UCSD-AML1 (cell line): ENCODE results near the gene HBM.
"Not testable (repeated sequence)": the region's sequence is repeated elsewhere in the genome, so short reads cannot be mapped to it uniquely, and the experiment has no call there.

Experiments
- DNase-seq: peaks from one replicate; lab custom pipeline; 2025; ENCODE audit not compliant: unreplicated experiment; lab: John Stamatoyannopoulos, UW

Gene HBM, protein sequence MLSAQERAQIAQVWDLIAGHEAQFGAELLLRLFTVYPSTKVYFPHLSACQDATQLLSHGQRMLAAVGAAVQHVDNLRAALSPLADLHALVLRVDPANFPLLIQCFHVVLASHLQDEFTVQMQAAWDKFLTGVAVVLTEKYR

DNA sequence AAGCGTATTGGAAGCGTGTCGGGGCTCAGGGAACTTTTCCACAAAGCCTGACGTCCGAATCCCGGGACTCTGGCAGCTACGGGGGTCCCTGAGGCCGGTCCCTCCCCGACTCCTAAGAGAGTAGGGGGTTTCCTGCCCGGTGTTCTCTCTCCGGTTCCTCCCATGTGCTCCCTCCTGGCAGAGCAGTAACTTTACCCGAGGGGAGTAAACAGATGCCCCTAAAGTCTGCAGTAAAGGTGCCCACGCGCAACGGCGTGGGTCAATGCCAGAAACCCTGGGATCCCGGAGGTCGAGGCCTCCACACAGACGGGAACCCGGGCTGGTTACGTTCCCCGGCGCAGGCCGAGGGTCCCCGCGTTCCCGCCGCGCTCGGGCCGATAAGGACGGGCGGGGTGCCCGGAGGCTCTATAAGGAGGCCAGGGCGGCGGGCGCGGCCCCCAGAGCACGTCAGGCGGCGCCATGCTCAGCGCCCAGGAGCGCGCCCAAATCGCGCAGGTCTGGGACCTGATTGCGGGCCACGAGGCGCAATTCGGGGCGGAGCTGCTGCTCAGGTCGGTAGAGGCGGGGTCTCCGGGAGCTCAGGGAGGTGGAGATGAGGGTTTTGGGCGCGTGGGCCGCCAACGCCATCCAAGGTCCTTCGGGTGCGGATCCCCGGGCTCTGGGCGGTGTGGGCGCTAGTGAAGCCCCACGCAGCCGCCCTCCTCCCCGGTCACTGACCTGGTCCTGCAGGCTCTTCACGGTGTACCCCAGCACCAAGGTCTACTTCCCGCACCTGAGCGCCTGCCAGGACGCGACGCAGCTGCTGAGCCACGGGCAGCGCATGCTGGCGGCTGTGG, at the start of gene HBM:
Gene HBM (plus strand): TSS at position 440 of the 836 bp plus-strand sequence. CDS start 20 bp downstream, at position 460.
- no peak for DNase-seq

DNA sequence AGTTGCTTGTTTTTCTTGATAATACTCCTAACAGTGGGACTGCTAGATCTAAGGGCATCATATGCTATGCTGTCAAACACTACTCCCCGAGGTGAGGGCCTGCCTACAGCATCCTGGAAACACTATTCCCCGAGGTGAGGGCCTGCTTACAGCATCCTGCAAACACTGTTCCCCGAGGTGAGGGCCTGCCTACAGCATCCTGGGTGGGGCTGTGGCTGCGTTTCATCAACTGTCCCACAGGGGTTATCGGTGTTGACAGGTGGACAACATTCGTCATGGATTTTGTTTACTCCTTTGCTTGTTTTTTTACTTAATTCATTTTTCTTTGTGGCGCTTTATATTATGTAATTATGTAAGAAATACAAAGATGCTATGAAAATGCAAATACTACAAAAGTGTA, 49.8 kb upstream of the HBM start:
- DNase-seq: no peak

DNA sequence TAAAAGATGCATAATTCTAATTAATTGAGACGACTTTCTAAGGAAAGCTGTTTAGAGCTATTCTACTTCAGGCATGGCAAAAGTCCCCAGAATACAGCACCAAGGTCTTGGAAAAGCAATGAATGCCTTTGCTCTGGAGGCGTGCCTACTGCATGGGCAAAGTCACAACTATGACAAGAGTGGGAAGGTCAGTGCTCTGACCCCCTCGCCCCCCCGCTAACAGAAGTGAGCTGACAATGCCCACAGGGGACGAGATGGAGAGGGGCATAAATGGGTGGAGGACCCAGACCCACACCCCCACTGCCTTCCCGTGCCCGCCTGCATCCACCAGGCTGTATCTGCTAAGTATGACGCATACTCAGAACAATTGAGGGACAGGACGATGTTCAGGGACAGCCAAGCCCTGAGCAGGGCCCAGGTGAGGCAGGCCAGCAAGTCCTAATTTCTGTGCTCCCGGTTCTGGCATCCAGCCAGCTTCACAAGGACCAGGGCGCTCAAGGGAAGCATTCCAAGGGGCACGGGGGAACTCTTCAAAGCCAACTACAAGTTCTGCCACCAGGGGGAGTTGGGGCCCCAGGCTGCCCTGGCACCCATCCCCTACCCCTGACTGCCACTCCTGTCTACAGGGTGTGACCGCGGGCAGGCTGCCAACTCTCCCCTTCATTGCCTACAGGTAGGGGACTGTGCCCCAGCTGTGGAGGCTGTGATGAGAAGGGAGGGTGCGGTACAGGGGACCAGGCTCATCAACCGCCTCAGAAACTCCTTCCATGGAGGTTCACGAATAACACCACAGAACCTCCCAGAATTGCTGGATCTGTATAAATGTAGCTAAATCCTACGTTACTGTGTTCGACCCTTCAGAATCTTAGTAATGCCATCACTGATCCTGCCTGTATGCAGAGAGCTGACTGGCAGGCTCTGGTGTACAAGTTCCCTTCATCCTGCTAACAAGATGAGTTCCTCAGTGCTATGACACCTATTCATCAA, 48.1 kb upstream of the HBM start:
- DNase-seq: peak; percentile 61

DNA sequence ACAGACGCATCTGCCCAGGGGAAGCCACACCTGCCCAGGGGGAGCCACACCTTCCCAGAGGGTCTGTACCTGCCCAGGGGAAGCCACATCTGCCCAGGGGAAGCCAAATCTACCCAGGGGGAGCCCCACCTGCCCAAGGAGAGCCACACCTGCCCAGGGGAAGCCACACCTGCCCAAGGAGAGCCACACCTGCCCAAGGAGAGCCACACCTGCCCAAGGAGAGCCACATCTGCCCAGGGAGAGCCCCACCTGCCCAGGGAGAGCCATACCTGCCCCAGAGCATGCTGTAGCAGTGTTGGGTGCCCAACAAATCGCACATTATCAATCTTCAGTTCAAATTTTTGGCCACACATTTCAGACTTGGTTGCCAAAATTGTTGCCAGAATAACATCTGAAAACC, 46.9 kb upstream of the HBM start:
- no peak for DNase-seq

DNA sequence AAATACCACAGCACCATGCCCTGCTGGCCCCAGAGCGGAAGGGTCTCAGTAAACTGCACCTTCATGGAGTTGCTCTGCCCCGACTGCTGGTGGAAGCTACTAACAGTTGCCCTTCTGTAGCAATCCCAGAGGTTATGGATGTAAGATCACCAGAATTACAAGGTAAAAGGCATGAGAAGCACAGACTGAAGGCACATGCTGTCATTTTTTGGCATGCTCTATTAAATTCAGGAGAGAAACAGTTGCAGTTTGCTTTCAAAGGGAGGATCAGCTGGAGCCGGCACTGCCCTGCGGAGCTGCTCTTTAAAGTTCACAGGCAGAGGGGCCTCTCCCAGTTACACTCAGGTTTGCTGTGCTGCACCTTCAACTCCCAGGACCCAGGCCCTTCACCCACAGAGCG, 46.5 kb upstream of the HBM start:
- DNase-seq: no peak

DNA sequence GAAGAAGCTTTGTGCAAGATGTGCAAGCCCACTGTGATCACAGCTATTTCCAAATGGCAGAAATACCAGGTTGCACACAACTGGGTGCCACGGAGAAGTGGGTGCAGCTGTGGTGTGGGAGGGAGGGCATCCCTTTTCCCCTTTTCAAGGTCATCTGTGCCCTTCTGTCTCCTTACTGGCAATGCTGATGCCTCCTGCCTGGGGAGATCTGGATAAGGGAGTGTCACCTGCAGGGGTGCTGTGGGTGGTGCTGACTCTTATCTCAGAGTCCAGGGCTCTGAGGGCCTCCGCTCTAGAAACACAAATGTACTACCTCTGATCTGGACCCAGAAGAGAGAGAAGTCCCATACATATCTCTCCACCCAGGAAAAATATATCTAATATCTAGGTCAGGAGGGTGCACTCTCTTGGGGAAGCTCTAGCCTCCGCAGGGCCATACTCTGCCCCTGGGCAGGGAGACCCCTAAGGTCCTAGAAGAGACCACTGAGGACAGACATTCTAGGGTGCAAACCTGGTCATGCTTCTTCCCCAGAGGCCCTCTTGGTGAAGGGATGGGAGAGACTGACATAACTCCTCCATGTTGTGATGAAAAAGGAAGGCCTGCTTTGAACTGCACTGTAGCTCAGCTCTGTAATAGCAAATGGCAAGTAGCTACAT, 45.8 kb upstream of the HBM start:
- DNase-seq: no peak

DNA sequence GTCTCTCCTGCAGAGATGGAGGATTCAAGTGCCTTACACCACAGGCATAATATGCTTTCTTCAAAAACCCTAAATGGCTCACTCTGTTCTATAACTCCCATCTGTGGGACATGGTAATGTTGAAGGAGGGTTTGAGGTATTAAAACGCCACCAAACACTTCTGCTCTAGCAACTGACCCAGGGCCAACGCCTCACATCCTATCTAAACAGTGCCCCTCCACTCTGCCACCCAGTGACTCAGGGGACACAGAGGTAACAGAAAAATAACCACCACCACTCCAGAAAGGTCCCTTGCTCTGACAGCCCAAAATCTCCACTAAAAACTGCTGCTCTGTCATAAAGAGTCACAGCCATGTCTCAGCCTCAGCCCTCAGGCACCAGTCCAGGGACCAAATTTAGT, 45.0 kb upstream of the HBM start:
- DNase-seq: no peak

DNA sequence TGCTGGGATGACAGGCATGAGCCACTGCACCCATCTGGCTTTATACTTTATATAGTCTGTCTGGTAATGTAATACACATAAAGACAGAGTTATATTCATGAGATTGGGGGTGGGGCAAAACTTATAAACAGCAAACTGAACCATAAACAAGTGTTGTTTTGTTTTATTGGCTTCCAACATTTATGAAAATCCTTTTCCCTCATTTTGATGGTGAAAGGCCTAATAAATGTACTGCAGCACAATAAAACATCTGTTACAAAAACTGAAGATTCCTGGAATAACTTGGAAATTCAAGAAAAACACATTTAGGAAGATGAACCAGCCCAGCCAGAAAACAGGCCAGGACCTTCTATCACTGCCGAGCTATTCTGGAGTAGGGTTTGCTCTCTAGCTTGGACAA, 43.4 kb upstream of the HBM start:
- no peak for DNase-seq

DNA sequence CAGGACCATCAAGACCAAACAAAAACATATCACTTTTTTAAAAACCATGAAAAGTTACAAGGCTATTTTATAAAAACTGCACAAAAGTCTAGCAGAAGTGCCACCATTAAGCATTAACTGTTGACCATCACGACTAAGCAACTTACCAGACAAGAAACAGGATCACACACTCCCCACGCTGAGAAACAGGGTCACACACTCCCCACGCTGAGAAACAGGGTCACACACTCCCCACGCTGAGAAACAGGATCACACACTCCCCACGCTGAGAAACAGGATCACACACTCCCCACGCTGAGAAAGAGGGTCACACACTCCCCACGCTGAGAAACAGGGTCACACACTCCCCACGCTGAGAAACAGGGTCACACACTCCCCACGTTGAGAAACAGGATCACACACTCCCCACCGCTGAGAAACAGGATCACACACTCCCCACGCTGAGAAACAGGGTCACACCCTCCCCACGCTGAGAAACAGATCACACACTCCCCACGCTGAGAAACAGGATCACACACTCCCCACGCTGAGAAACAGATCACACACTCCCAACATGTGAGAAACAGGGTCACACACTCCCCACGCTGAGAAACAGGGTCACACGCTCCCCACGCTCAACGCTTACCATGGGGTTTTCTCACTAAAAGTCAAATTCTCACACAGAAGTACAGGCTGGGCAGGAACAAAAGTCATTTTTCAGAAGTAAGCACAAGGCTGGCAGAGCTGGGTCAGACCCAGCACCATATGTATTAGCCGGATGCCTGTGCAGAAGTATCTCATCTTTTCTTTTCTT, 42.0 kb upstream of the HBM start:
- DNase-seq: not testable (repeated sequence)

DNA sequence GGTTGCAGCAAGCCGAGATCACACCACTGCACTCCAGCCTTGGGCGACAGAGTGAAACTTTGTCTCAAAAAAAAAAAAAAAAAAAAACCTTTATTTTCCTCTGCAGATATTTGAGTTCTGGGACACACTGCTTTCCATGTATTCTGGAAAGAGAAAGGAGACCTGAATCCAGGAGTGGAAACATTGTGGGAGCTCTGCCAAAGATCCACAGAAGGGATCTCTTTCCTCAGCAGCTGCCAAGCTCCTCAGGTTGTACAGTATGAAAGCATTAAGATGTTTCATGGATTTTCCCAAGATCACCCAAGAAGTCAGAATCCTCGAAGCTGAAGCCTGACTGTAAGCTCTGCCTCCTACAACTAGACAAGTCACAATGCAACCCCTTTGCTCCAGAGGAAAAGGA, 40.8 kb upstream of the HBM start:
- no peak for DNase-seq

DNA sequence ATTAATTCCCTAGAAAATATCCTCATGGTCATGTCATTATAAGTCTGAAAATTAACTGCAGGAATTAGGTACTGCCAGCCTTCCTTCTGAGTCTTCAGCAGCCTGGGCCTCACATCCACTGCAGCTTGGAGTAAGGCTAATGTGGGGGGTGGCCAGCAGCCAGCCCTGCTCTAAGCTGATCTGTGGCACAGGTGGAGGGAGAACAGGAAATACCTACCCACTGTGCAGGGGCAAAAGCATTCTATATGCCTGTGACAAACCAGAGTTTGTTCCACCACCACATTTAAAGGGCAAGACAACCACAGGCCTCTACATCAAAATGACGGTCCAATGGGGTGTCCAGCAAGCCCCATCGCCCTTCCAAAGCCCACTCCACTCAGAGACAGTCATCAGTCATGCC, 36.7 kb upstream of the HBM start:
- no peak for DNase-seq

DNA sequence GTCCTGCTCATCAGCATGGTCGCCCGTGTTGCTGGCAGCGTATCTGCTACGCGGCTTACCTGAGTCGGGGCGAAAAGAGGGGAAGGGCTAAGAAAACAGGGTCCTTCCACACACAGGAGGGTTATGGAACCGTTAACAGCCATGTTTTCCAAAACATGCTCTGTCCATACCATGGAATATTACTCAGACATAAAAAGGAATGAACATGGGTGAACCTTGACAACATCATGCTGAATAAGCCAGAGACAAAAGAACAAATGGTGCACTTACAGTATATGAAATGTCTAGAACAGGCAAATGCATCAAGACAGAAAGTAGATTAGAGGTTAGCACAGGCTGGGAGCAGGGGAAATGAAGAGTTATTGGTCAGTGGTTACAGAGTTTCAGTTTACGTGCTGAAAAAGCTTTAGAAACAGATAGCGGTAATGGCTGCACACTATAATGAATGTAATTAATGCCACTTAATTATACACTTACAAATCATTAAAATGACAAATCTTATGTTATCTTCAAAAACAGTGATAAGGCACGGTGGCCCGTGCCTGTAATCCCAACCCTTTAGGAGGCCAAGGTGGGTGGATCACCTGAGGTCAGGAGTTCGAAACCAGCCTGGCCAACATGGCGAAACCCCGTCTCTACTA, 35.1 kb upstream of the HBM start:
- DNase-seq: no peak

DNA sequence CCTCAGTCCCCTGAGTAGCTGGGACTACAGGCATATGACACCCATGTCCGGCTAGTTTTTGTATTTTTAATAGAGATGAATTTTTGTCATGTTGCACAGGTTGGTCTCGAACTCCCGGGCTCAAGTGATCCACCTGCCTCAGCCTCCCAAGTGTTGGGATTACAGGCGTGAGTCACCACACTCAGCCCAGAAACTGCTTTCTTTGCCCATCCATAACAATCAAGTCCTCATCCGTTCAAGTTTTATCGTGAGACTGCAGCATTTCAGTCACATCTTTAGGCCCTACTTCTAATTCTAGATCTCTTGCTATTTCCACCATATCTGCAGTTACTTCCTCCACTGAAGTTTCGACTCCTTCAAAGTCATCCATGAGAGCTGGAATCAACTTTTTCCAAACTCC, 33.7 kb upstream of the HBM start:
- DNase-seq: no peak

DNA sequence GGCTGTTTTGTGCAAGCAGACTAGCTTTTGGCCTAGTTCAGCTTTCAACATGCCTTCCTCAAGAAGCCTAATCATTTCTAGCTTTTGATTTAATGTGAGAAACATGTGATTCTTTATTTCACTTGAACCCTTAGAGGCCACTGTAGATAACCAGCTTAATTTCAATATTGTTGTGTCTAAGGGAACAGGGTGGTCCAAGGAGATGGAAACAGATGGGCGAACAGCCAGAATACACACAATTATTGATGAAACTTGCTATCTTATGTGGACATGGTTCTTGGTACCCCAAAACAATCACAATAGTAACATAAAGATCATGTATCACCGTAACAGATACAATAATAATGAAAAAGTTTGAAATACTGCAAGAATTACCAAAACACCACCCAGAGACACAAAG, 32.1 kb upstream of the HBM start:
- DNase-seq: no peak

DNA sequence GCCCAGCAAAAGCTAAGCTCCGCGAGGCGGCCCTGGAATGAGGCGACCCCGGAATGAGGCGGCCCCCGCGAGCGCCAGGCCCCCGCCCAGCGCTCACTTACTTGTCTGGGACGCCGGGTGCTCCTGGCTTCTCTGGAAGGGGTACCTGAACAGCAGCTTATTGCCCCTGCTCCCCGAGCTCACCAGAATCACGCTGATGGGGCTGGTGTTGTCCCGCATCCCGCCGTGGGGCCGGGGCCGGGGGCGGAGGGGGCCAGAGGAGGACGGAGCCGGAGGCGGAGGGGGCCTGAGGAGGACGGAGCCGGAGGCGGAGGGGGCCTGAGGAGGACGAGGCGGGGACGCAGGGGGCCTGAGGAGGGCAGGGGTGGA, 27.7 kb upstream of the HBM start:
- DNase-seq: peak; percentile 30

DNA sequence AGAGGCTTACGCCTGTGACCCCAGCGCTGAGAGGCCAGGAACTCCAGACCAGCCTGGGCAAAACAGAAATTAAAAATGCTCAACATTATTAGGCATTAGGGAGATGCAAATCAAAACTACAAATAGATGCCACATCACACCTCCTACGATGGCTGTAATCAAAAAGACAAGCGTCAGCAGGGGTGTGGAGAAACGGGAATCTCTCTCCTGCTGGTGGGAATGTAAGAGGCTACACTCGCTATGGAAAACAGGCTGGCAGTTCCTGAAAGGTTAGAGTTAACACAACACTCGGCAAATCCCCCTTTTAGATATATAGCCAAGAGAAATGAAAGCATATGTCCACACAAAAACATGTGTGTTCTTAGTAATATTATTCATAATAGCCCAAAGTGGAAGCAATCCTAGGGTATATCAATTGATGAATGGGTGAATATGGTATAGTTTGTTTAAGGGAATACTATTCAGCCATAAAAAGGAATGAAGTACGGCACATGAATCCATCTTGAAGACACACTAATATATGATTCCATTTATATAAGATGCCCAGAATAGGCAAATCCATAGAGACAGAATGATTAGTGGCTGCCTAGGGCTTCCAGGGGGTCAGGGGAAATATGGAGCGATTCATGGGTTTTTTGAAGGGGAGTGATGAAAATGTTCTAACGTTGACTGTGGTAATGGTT, 25.5 kb upstream of the HBM start:
- DNase-seq: no peak

DNA sequence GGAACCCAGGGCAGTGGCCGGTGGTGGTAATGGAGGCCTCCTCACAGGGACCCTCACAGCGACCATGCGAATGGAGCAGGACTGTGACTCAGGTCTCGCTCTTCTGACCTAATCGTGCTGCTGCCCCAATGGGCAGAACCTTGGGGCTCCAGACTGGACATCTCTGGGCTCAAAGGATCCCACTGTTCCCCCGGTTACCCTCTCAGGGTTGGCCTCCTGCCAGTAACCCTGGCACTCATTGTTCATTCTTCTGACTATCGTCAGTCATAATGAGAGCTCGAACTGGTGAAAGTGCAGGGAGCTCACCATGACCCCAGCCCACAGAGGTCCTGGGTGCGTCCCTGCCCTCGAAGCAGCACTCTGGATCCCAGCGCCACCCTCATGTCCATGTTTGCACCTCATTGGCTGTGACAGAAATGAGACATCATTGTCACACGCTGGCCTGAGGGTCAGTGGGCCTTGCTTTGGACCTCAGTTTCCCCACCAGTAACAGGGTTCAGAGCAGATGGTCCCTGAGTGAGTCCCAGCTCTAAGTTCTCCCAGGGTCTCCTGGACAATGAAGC, 23.3 kb upstream of the HBM start:
- DNase-seq: no peak

DNA sequence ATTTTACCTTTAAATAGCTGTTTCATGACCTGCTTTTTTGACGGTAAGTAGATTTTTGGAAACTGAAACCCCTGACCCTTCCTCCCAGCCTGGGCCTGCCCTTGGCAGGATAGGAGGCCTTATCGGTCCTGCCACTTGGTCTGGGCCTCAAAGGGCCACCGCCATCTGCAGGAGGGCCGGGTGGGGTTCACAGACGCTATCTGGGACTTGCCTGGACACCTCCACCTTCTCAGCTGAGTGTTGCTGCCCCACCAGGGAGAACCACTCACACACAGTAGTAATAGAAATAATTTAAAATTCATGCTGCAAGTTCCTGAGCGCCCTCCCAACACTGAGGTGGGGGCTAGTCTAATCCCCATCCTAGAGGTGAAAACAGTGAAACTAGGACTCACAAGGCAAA, 22.7 kb upstream of the HBM start:
- DNase-seq: no peak

DNA sequence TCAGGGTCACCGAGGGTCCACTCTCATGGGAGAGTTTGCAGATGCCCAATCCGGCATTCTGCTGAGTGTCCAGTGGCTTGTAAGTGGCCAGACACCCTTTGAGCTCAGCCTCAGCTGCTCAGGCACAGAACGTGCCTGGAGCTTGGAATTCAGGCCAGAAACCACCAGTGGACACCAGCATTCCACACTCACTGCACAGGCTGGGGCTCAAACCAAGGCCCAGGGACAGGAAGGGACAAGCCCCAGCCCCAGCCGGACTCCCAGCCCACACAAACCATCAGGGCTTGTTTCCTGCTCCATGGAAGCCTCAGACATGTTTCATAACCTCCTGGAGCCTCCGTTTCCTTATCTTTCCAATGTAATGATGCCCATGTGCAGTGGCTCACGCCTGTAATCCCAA, 22.3 kb upstream of the HBM start:
- DNase-seq: no peak
